HL-60 (cell line): ENCODE measurements around the gene AKR1E2.

Source experiments
- CTCF ChIP-seq: IDR thresholded peaks from one replicate; pipeline ENCODE4 v1.5.1; 2011; ENCODE audit warnings: low read length, control low read depth, inconsistent platforms; ENCODE audit not compliant: insufficient read depth
- POLR2AphosphoS5 ChIP-seq: IDR thresholded peaks from 2 replicates; pipeline ENCODE4 v1.6.1; 2012; ENCODE audit warnings: low read depth
- REST ChIP-seq: IDR thresholded peaks from 2 replicates; pipeline ENCODE4 v1.6.1; 2012; ENCODE audit warnings: low read depth; ENCODE audit not compliant: insufficient replicate concordance

- no peak for TF ChIP-seq CTCF
- no peak for TF ChIP-seq POLR2AphosphoS5
- TF ChIP-seq REST: no peak
Measured at GRCh38 chr10:4835494-4835918, 9.5 kb downstream of the AKR1E2 start.
